HepG2 (cell line): ENCODE results near the gene C19orf85. TPM values are rescaled to one million over a fixed set of nuclear protein-coding genes. Genes with fewer than 3 reads are reported as not detected.

ENCODE experiments used
- BCL3 ChIP-seq: sonication (generic); formaldehyde crosslinking; IDR thresholded peaks from 2 replicates; pipeline ENCODE4 v1.5.1; 2020; ENCODE audit warnings: mild to moderate bottlenecking, missing genetic modification reagents, moderate library complexity
- DR1 ChIP-seq: sonication (generic); formaldehyde crosslinking; IDR thresholded peaks from 2 replicates; pipeline ENCODE4 v1.8.0; 2021; ENCODE audit warnings: mild to moderate bottlenecking, missing genetic modification reagents, inconsistent platforms
- EEA1 ChIP-seq: sonication (generic); formaldehyde crosslinking; IDR thresholded peaks from 2 replicates; pipeline ENCODE4 v1.5.1; 2020; ENCODE audit warnings: mild to moderate bottlenecking, missing genetic modification reagents, borderline replicate concordance
- EP300 ChIP-seq, 3 experiments: sonication (generic) in 1 of 3; formaldehyde crosslinking in 1 of 3; IDR thresholded peaks; 2 replicates each; pipeline versions ENCODE4 v1.5.1 to v1.6.1; 2011 to 2020; ENCODE audit warnings: low read depth in 2 of 3, low read length in 2 of 3, borderline replicate concordance in 1 of 3, improper control_type of control experiment in 1 of 3, mild to moderate bottlenecking in 1 of 3, missing genetic modification reagents in 1 of 3, moderate library complexity in 1 of 3
- KDM1A ChIP-seq: IDR thresholded peaks from 2 replicates; pipeline ENCODE4 v1.6.1; 2016; ENCODE audit warnings: missing compliant biosample characterization
- KLF15 ChIP-seq: sonication (generic); formaldehyde crosslinking; IDR thresholded peaks from 2 replicates; pipeline ENCODE4 v1.8.1; 2023; ENCODE audit warnings: borderline replicate concordance, mild to moderate bottlenecking, inconsistent platforms, missing genetic modification reagents, mixed read lengths
- MAX ChIP-seq: IDR thresholded peaks from 2 replicates; pipeline ENCODE4 v1.6.1; 2012; ENCODE audit warnings: inconsistent platforms
- NRL ChIP-seq: sonication (generic); formaldehyde crosslinking; IDR thresholded peaks from 2 replicates; pipeline ENCODE4 v1.5.0; 2020; ENCODE audit warnings: missing genetic modification reagents, mild to moderate bottlenecking, moderate library complexity, borderline replicate concordance
- POLR2AphosphoS5 ChIP-seq: IDR thresholded peaks from 2 replicates; pipeline ENCODE4 v1.6.1; 2012; ENCODE audit warnings: low read depth, low read length
- RARA ChIP-seq: IDR thresholded peaks from 2 replicates; pipeline ENCODE4 v1.6.1; 2016; ENCODE audit warnings: missing genetic modification reagents, missing compliant biosample characterization
- TARDBP ChIP-seq: sonication (generic); formaldehyde crosslinking; IDR thresholded peaks from 2 replicates; pipeline ENCODE4 v1.8.0; 2022; ENCODE audit warnings: mild to moderate bottlenecking, missing genetic modification reagents
- ZBTB3 ChIP-seq: sonication (generic); formaldehyde crosslinking; IDR thresholded peaks from 2 replicates; pipeline ENCODE4 v1.4.0; 2020; ENCODE audit warnings: low read depth, mild to moderate bottlenecking, moderate library complexity, missing genetic modification reagents, borderline replicate concordance
- ZNF224 ChIP-seq: sonication (generic); formaldehyde crosslinking; IDR thresholded peaks from 2 replicates; pipeline ENCODE4 v1.5.0; 2020; ENCODE audit warnings: mild to moderate bottlenecking, missing genetic modification reagents
- ZNF263 ChIP-seq: sonication (generic); formaldehyde crosslinking; IDR thresholded peaks from 2 replicates; pipeline ENCODE4 v1.4.0; 2020; ENCODE audit warnings: missing genetic modification reagents
- ZNF296 ChIP-seq: sonication (generic); formaldehyde crosslinking; conservative IDR thresholded peaks from 2 replicates; pipeline ENCODE4 v1.5.0; 2020; ENCODE audit warnings: mild to moderate bottlenecking, missing genetic modification reagents
- ZNF354B ChIP-seq: sonication (generic); formaldehyde crosslinking; IDR thresholded peaks from 2 replicates; pipeline ENCODE4 v1.8.0; 2022; ENCODE audit warnings: mild to moderate bottlenecking, missing genetic modification reagents
- ZNF543 ChIP-seq: sonication (generic); formaldehyde crosslinking; IDR thresholded peaks from 2 replicates; pipeline ENCODE4 v1.4.0; 2020; ENCODE audit warnings: mild to moderate bottlenecking, missing genetic modification reagents
- ZNF546 ChIP-seq: sonication (generic); formaldehyde crosslinking; conservative IDR thresholded peaks from 2 replicates; pipeline ENCODE4 v1.8.1; 2023; ENCODE audit warnings: mild to moderate bottlenecking, missing genetic modification reagents
- ZNF615 ChIP-seq: sonication (generic); formaldehyde crosslinking; IDR thresholded peaks from 2 replicates; pipeline ENCODE4 v1.5.0; 2020; ENCODE audit warnings: mild to moderate bottlenecking, missing genetic modification reagents, borderline replicate concordance
- ZNF777 ChIP-seq: sonication (generic); formaldehyde crosslinking; IDR thresholded peaks from 2 replicates; pipeline ENCODE4 v1.4.0; 2020; ENCODE audit warnings: missing genetic modification reagents
- ZNF792 ChIP-seq: IDR thresholded peaks from 2 replicates; pipeline ENCODE4 v1.6.1; 2016
- polyA plus RNA-seq, 8 experiments: library from polyadenylated mRNA; depleted of rRNA in 3 of 8; stranded (reverse) in 7 of 8; unstranded in 1 of 8; fragments of >200 nt; fragmentation: Illumina TruSeq in 4 of 8; extraction: Trizol in 4 of 8; gene quantifications; 2 replicates each; pipeline versions ENCODE4 v1.2.1 to v1.2.3, GENCODE V29; 2011 to 2016; ENCODE audit warnings: low read depth in 4 of 8, missing spikeins in 1 of 8, mixed read lengths in 1 of 8; ENCODE audit not compliant: insufficient read depth in 1 of 8
- total RNA-seq, 5 experiments: library from RNA; depleted of rRNA; stranded (reverse); fragments of >200 nt; fragmentation: Illumina TruSeq; extraction: Trizol; gene quantifications; 2 replicates each; pipeline ENCODE4 v1.2.3, GENCODE V29; 2016; ENCODE audit warnings: low read depth in 1 of 5
- TF ChIP-seq, protein P1 (sequence below): sonication (generic); formaldehyde crosslinking; IDR thresholded peaks from 2 replicates; pipeline ENCODE4 v1.4.0; 2020; ENCODE audit warnings: mild to moderate bottlenecking, low read depth, missing genetic modification reagents
- TF ChIP-seq, protein P2 (sequence below): sonication (generic); formaldehyde crosslinking; IDR thresholded peaks from 2 replicates; pipeline ENCODE4 v1.4.0; 2020; ENCODE audit warnings: missing genetic modification reagents, low read depth, mild to moderate bottlenecking, borderline replicate concordance

The C19orf85 gene
- total and polyA plus RNA-seq, 2 of the 13 experiments (the other 11 are each of a cell fraction or from before 2014, with no cell fraction given) = not detected

GRCh38 chr19:55461974-55462626, 2.5 kb downstream of the C19orf85 start (continued):
- peak; percentile 79 for TF ChIP-seq NRL (CRISPR knock-in tag)
- TF ChIP-seq KLF15 (CRISPR knock-in tag) = 0 out of 2 replicates have a peak, but pooled peaks have one; percentile 32
- peak; percentile 62; the same call in 1 of the 2 replicates for TF ChIP-seq ZNF224 (CRISPR knock-in tag)
- 0 out of 2 replicates have a peak, but pooled peaks have one; percentile 3 for TF ChIP-seq ZNF777 (CRISPR knock-in tag)
- no peak for TF ChIP-seq ZBTB3 (CRISPR knock-in tag)
- no peak for TF ChIP-seq EP300 (IDR thresholded peaks at IDR 0.05; ENCODE audit: low read depth in 2 of 2, low read length in 2 of 2)
- 0 out of 2 replicates have a peak, but pooled peaks have one; percentile 19 for TF ChIP-seq EP300 (CRISPR knock-in tag; IDR thresholded peaks at IDR 0.05; ENCODE audit: borderline replicate concordance)
- TF ChIP-seq RARA (CRISPR knock-in tag) = no peak
- peak; percentile 20; the same call in 1 of the 2 replicates for TF ChIP-seq MAX
- TF ChIP-seq ZNF354B = 0 out of 2 replicates have a peak, but pooled peaks have one; percentile 47
- TF ChIP-seq TARDBP (CRISPR knock-in tag) = 0 out of 2 replicates have a peak, but pooled peaks have one; percentile 36
- TF ChIP-seq ZNF543 = no peak
- no peak for TF ChIP-seq ZNF792 (CRISPR knock-in tag)
- TF ChIP-seq ZNF546 (CRISPR knock-in tag) = 0 out of 2 replicates have a peak, but pooled peaks have one; percentile 5
- TF ChIP-seq ZNF296 = 0 out of 2 replicates have a peak, but pooled peaks have one; percentile 40
- TF ChIP-seq, protein P1, sequence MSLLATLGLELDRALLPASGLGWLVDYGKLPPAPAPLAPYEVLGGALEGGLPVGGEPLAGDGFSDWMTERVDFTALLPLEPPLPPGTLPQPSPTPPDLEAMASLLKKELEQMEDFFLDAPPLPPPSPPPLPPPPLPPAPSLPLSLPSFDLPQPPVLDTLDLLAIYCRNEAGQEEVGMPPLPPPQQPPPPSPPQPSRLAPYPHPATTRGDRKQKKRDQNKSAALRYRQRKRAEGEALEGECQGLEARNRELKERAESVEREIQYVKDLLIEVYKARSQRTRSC (CRISPR knock-in tag) = no peak
- peak; percentile 75; the same call in 1 of the 2 replicates for TF ChIP-seq EEA1
- TF ChIP-seq ZNF615 = no peak
- no peak for TF ChIP-seq BCL3 (CRISPR knock-in tag)
- TF ChIP-seq DR1 (CRISPR knock-in tag) = no peak
- TF ChIP-seq KDM1A = 0 out of 2 replicates have a peak, but pooled peaks have one; percentile 13
- TF ChIP-seq, protein P2, sequence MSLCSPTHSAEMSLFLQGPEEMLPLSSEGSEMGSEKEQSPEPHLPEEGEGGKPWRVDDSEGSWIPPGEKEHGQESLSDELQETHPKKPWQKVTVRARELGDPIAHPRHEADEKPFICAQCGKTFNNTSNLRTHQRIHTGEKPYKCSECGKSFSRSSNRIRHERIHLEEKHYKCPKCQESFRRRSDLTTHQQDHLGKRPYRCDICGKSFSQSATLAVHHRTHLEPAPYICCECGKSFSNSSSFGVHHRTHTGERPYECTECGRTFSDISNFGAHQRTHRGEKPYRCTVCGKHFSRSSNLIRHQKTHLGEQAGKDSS (CRISPR knock-in tag) = no peak
- TF ChIP-seq POLR2AphosphoS5 = peak; percentile 64
- peak; percentile 18; the same call in 1 of the 2 replicates for TF ChIP-seq ZNF263
